HepG2 (cell line): ENCODE results near the gene LSM14B.

Experiments used
- KDM1A ChIP-seq: IDR thresholded peaks from 2 replicates; pipeline ENCODE4 v1.6.1; 2016; ENCODE audit warnings: missing compliant biosample characterization
- PRDM15 ChIP-seq: sonication (generic); formaldehyde crosslinking; IDR thresholded peaks from 2 replicates; pipeline ENCODE4 v1.4.0; 2020; ENCODE audit warnings: missing genetic modification reagents
- TAF1 ChIP-seq: sonication (generic); formaldehyde crosslinking; IDR thresholded peaks from 2 replicates; pipeline ENCODE4 v1.4.0; 2020; ENCODE audit warnings: missing genetic modification reagents
- TBL1XR1 ChIP-seq: fragments of 150-350 bp; IDR thresholded peaks from 2 replicates; pipeline ENCODE4 v1.6.1; 2014; ENCODE audit warnings: borderline replicate concordance, low read length; ENCODE audit not compliant: partially characterized antibody
- ZNF160 ChIP-seq: sonication (generic); formaldehyde crosslinking; IDR thresholded peaks from 2 replicates; pipeline ENCODE4 v1.8.0; 2022; ENCODE audit warnings: mild to moderate bottlenecking, inconsistent platforms, missing genetic modification reagents
- ZNF616 ChIP-seq: sonication (generic); formaldehyde crosslinking; IDR thresholded peaks from 2 replicates; pipeline ENCODE4 v1.5.0; 2020; ENCODE audit warnings: low read depth, mild to moderate bottlenecking, missing genetic modification reagents
- ZSCAN30 ChIP-seq: sonication (generic); formaldehyde crosslinking; IDR thresholded peaks from 2 replicates; pipeline ENCODE4 v1.5.0; 2020; ENCODE audit warnings: mild to moderate bottlenecking, missing genetic modification reagents
- TF ChIP-seq, protein P1 (sequence below): sonication (generic); formaldehyde crosslinking; IDR thresholded peaks from 2 replicates; pipeline ENCODE4 v1.5.0; 2020; ENCODE audit warnings: mild to moderate bottlenecking, missing genetic modification reagents, moderate library complexity
- TF ChIP-seq, protein P2 (sequence below): IDR thresholded peaks from 2 replicates; pipeline ENCODE4 v1.6.1; 2016; ENCODE audit warnings: low read depth
- TF ChIP-seq, protein P3 (sequence below): sonication (generic); formaldehyde crosslinking; IDR thresholded peaks from 2 replicates; pipeline ENCODE4 v1.5.1; 2020; ENCODE audit warnings: mild to moderate bottlenecking, missing genetic modification reagents

DNA sequence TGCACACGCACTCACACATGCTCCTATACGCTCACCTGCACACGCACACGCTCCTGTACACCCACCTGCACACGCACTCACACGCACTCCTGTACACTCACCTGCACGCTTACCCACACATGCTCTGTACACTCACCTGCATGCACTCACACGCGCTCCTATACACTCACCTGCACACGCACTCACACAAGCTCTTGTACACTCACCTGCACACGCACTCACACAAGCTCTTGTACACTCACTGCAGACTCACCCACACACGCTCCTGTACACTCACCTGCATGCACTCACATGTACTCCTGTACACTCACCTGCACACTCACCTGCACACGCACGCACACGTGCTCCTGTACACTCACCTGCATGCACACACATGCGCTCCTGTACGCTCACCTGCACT is 34.6 kb upstream of the LSM14B start:
- no peak for TF ChIP-seq TBL1XR1
- no peak for TF ChIP-seq ZNF616 (CRISPR knock-in tag)
- no peak for TF ChIP-seq ZNF160 (CRISPR knock-in tag)
- TF ChIP-seq TAF1 (CRISPR knock-in tag): no peak
- TF ChIP-seq, protein P1, sequence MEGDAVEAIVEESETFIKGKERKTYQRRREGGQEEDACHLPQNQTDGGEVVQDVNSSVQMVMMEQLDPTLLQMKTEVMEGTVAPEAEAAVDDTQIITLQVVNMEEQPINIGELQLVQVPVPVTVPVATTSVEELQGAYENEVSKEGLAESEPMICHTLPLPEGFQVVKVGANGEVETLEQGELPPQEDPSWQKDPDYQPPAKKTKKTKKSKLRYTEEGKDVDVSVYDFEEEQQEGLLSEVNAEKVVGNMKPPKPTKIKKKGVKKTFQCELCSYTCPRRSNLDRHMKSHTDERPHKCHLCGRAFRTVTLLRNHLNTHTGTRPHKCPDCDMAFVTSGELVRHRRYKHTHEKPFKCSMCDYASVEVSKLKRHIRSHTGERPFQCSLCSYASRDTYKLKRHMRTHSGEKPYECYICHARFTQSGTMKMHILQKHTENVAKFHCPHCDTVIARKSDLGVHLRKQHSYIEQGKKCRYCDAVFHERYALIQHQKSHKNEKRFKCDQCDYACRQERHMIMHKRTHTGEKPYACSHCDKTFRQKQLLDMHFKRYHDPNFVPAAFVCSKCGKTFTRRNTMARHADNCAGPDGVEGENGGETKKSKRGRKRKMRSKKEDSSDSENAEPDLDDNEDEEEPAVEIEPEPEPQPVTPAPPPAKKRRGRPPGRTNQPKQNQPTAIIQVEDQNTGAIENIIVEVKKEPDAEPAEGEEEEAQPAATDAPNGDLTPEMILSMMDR (CRISPR knock-in tag): no peak
- TF ChIP-seq, protein P2, sequence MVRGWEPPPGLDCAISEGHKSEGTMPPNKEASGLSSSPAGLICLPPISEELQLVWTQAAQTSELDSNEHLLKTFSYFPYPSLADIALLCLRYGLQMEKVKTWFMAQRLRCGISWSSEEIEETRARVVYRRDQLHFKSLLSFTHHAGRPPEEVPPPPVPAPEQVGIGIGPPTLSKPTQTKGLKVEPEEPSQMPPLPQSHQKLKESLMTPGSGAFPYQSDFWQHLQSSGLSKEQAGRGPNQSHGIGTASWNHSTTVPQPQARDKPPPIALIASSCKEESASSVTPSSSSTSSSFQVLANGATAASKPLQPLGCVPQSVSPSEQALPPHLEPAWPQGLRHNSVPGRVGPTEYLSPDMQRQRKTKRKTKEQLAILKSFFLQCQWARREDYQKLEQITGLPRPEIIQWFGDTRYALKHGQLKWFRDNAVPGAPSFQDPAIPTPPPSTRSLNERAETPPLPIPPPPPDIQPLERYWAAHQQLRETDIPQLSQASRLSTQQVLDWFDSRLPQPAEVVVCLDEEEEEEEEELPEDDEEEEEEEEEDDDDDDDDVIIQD (CRISPR knock-in tag): no peak
- TF ChIP-seq ZSCAN30 (CRISPR knock-in tag): no peak
- TF ChIP-seq, protein P3, sequence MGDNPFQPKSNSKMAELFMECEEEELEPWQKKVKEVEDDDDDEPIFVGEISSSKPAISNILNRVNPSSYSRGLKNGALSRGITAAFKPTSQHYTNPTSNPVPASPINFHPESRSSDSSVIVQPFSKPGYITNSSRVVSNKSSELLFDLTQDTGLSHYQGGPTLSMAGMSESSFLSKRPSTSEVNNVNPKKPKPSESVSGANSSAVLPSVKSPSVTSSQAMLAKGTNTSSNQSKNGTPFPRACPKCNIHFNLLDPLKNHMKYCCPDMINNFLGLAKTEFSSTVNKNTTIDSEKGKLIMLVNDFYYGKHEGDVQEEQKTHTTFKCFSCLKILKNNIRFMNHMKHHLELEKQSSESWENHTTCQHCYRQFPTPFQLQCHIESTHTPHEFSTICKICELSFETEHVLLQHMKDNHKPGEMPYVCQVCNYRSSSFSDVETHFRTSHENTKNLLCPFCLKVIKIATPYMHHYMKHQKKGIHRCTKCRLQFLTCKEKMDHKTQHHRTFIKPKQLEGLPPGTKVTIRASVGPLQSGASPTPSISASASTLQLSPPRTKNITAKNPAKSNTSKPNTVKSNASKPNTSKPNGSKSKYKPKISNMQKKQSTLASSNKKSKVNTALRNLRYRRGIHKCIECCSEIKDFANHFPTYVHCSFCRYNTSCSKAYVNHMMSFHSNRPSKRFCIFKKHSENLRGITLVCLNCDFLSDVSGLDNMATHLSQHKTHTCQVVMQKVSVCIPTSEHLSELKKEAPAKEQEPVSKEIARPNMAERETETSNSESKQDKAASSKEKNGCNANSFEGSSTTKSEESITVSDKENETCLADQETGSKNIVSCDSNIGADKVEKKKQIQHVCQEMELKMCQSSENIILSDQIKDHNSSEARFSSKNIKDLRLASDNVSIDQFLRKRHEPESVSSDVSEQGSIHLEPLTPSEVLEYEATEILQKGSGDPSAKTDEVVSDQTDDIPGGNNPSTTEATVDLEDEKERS (CRISPR knock-in tag): no peak
- no peak for TF ChIP-seq PRDM15 (CRISPR knock-in tag)
- no peak for TF ChIP-seq KDM1A
